ENCODE data around the gene TNFRSF12A.
A peak's percentile ranks its signal among the peaks of the same experiment; 100 is the strongest.

Gene TNFRSF12A

GRCh38 chr16:2986623-2987188 is 33.5 kb upstream of the TNFRSF12A start:
- DNase-seq, result no peak

GRCh38 chr16:2987286-2987685 is 32.9 kb upstream of the TNFRSF12A start:
- DNase-seq, result no peak

- no peak for DNase-seq
Measured at GRCh38 chr16:2987833-2988232, 32.3 kb upstream of the TNFRSF12A start.

- DNase-seq, result no peak
Measured at GRCh38 chr16:2988590-2989099, 31.5 kb upstream of the TNFRSF12A start.

- no peak for DNase-seq
Measured at GRCh38 chr16:2990891-2991290, 29.3 kb upstream of the TNFRSF12A start.

GRCh38 chr16:2991566-2992261 is 28.5 kb upstream of the TNFRSF12A start:
- DNase-seq, result no peak

GRCh38 chr16:2992383-2993081 is 27.6 kb upstream of the TNFRSF12A start:
- DNase-seq, result no peak

GRCh38 chr16:2996298-2996697 is 23.9 kb upstream of the TNFRSF12A start:
- no peak for DNase-seq

GRCh38 chr16:2999929-3000328 is 20.2 kb upstream of the TNFRSF12A start:
- no peak for DNase-seq

GRCh38 chr16:3000540-3000939 is 19.6 kb upstream of the TNFRSF12A start:
- DNase-seq, result no peak

- no peak for DNase-seq
Measured at GRCh38 chr16:3001316-3001715, 18.9 kb upstream of the TNFRSF12A start.

GRCh38 chr16:3003582-3004270 is 16.4 kb upstream of the TNFRSF12A start:
- peak; percentile 91 for DNase-seq

- no peak for DNase-seq
Measured at GRCh38 chr16:3004319-3004718, 15.8 kb upstream of the TNFRSF12A start.

GRCh38 chr16:3004781-3005284 is 15.3 kb upstream of the TNFRSF12A start:
- no peak for DNase-seq

- DNase-seq, result no peak
Measured at GRCh38 chr16:3007059-3007956, 12.9 kb upstream of the TNFRSF12A start.

- DNase-seq, result no peak
Measured at GRCh38 chr16:3007957-3008689, 12.0 kb upstream of the TNFRSF12A start.

GRCh38 chr16:3008690-3009037 is 11.5 kb upstream of the TNFRSF12A start:
- no peak for DNase-seq

- DNase-seq, result no peak
Measured at GRCh38 chr16:3009568-3010390, 10.4 kb upstream of the TNFRSF12A start.

GRCh38 chr16:3010510-3010909 is 9.7 kb upstream of the TNFRSF12A start:
- DNase-seq, result no peak

GRCh38 chr16:3012246-3012645 is 7.9 kb upstream of the TNFRSF12A start:
- no peak for DNase-seq

Measured in stimulated activated CD4-positive, alpha-beta T cell treated with anti-CD3 and anti-CD28 coated beads, Interleukin-12 subunit alpha, Interleukin-12 subunit beta, amount 100 ng/mL, for 4 hours (primary cell).